WERI-Rb-1 (cell line): ENCODE data around the gene KLHL33.

ENCODE experiments used
- DNase-seq: peaks from one replicate; pipeline ENCODE4 v3.0.0-alpha.2; 2020
- H3K27ac ChIP-seq: fragments of 250-450 bp; sonication (Bioruptor Pico); 2 replicates; pipeline ENCODE4 v1.5.1; 2020; ENCODE audit warnings: mild to moderate bottlenecking, moderate library complexity
- H3K27me3 ChIP-seq: fragments of 250-450 bp; sonication (Bioruptor Pico); 2 replicates; pipeline ENCODE4 v1.5.1; 2021; ENCODE audit warnings: mild to moderate bottlenecking, low read depth, moderate library complexity; ENCODE audit not compliant: insufficient read depth, severe bottlenecking
- H3K36me3 ChIP-seq: fragments of 250-450 bp; sonication (Bioruptor Pico); 2 replicates; pipeline ENCODE4 v1.5.1; 2020; ENCODE audit warnings: mild to moderate bottlenecking, moderate library complexity
- H3K4me3 ChIP-seq: 2 replicates; pipeline ENCODE4 v1.5.1; 2011; ENCODE audit warnings: low read depth, mild to moderate bottlenecking, control low read depth, low read length
- H3K9me3 ChIP-seq: fragments of 250-450 bp; sonication (Bioruptor Pico); 2 replicates; pipeline ENCODE4 v1.5.1; 2021; ENCODE audit warnings: mild to moderate bottlenecking, moderate library complexity; ENCODE audit not compliant: severe bottlenecking
- CTCF ChIP-seq: IDR thresholded peaks from 2 replicates; pipeline ENCODE4 v1.5.1; 2011; ENCODE audit warnings: low read depth, mild to moderate bottlenecking, control low read depth, inconsistent platforms, low read length

KLHL33 gene

GRCh38 chr14:20413744-20414082, 22.3 kb downstream of the KLHL33 start:
- Histone ChIP-seq H3K36me3 (no peaks in the 10 kb centered on the region; the same call in 1 of the 2 replicates), H3K27ac (peak overlapping the region; percentile 82), H3K9me3 (no peaks in the 10 kb centered on the region), H3K27me3 (no peaks in the 10 kb centered on the region), H3K4me3 (peak overlapping the region; percentile 87)
- no peak for TF ChIP-seq CTCF
- no peak for DNase-seq

- no peak for TF ChIP-seq CTCF
- Histone ChIP-seq H3K27me3 (no peaks in the 10 kb centered on the region), H3K4me3 (peak within 1 kb of the TSS; percentile 87), H3K9me3 (no peaks in the 10 kb centered on the region), H3K27ac (peak within 1 kb of the TSS; percentile 82), H3K36me3 (peaks cover 3% of the 10 kb centered on the region)
- DNase-seq = peak; percentile 90
Observed at GRCh38 chr14:20412876-20413743, 22.9 kb downstream of the KLHL33 start, which contains the start of gene TEP1. TSS of gene TEP1 (minus strand) at chr14:20413501. CDS start at chr14:20408439, 5,062 bp downstream.

- Histone ChIP-seq H3K4me3 (peak overlapping the region; percentile 87), H3K36me3 (peaks cover 9% of the 10 kb centered on the region), H3K9me3 (no peaks in the 10 kb centered on the region), H3K27ac (no peak overlapping the region; the same call in 1 of the 2 replicates), H3K27me3 (no peaks in the 10 kb centered on the region)
- no peak for TF ChIP-seq CTCF
- no peak for DNase-seq
Observed at GRCh38 chr14:20412411-20412810, 23.6 kb downstream of the KLHL33 start.

DNA sequence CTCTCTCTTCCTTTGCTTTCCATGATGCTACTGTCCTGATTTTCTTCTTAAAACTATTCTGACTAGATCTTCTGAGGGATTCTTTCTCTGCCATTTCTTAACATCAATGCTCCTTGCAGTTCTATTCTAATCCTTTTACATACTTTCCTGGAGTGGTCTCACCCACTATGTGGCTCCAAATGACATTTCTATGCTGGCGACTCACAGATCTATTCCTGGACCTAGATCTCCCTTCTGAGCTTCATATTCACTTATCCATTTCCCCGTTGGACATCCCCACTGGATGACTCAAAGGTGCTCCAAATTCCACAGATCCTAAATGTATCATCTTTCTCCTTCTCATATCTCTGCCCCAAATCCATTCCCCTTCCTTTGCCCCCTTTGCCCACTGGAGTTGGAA, 26.7 kb downstream of the KLHL33 start:
- no peak for DNase-seq
- peaks cover 28% of the 10 kb centered on the region for H3K36me3 ChIP-seq
- TF ChIP-seq CTCF = no peak

GRCh38 chr14:20403521-20403920, 32.4 kb downstream of the KLHL33 start:
- Histone ChIP-seq H3K4me3 (no peak overlapping the region), H3K36me3 (peaks cover 44% of the 10 kb centered on the region), H3K27me3 (no peaks in the 10 kb centered on the region), H3K27ac (no peak overlapping the region), H3K9me3 (no peaks in the 10 kb centered on the region)
- no peak for DNase-seq
- TF ChIP-seq CTCF = no peak

More for the DNA sequence above, 26.7 kb downstream of the KLHL33 start:
- H3K4me3 ChIP-seq = no peak overlapping the region
- no peaks in the 10 kb centered on the region for H3K27me3 ChIP-seq
- no peaks in the 10 kb centered on the region for H3K9me3 ChIP-seq
- H3K27ac ChIP-seq = no peak overlapping the region
